Osteocyte (in vitro differentiated cells): Measurements from ENCODE around the gene DNMBP. TPM values are rescaled to one million over a fixed set of nuclear protein-coding genes. Genes with fewer than 3 reads are reported as not detected.

ENCODE experiments used
- DNase-seq: peaks from one replicate; pipeline ENCODE4 v3.0.0; 2021; ENCODE audit warnings: mixed read lengths; ENCODE audit not compliant: unreplicated experiment; ENCODE audit errors: extremely low spot score
- H3K27ac Mint-ChIP-seq: one replicate; pipeline ENCODE4 v1.8.0; 2021; ENCODE audit warnings: mild to moderate bottlenecking, mixed read lengths; ENCODE audit not compliant: unreplicated experiment
- H3K27me3 Mint-ChIP-seq: one replicate; pipeline ENCODE4 v1.8.0; 2021; ENCODE audit warnings: mixed read lengths; ENCODE audit not compliant: unreplicated experiment
- H3K36me3 Mint-ChIP-seq: one replicate; pipeline ENCODE4 v1.8.0; 2021; ENCODE audit warnings: mixed read lengths; ENCODE audit not compliant: unreplicated experiment
- H3K4me1 Mint-ChIP-seq: one replicate; pipeline ENCODE4 v1.8.0; 2021; ENCODE audit warnings: mixed read lengths; ENCODE audit not compliant: unreplicated experiment
- H3K4me3 Mint-ChIP-seq: one replicate; pipeline ENCODE4 v1.8.0; 2021; ENCODE audit warnings: mild to moderate bottlenecking, moderate library complexity, mixed read lengths; ENCODE audit not compliant: unreplicated experiment
- H3K9me3 Mint-ChIP-seq: one replicate; pipeline ENCODE4 v1.8.0; 2021; ENCODE audit warnings: mixed read lengths; ENCODE audit not compliant: unreplicated experiment
- total RNA-seq: library from RNA; stranded (reverse); gene quantifications from 2 replicates; pipeline ENCODE4 v1.2.1, GENCODE V29; 2021
- TF ChIP-seq, protein P1 (sequence below): fragments of 200-600 bp; sonication (generic); IDR thresholded peaks from 2 replicates; pipeline ENCODE4 v1.5.0; 2021; ENCODE audit warnings: antibody characterized with exemption, mild to moderate bottlenecking, moderate library complexity

Gene DNMBP
- total RNA-seq, 1 donor from 2014 or later = 16.2 TPM

DNA sequence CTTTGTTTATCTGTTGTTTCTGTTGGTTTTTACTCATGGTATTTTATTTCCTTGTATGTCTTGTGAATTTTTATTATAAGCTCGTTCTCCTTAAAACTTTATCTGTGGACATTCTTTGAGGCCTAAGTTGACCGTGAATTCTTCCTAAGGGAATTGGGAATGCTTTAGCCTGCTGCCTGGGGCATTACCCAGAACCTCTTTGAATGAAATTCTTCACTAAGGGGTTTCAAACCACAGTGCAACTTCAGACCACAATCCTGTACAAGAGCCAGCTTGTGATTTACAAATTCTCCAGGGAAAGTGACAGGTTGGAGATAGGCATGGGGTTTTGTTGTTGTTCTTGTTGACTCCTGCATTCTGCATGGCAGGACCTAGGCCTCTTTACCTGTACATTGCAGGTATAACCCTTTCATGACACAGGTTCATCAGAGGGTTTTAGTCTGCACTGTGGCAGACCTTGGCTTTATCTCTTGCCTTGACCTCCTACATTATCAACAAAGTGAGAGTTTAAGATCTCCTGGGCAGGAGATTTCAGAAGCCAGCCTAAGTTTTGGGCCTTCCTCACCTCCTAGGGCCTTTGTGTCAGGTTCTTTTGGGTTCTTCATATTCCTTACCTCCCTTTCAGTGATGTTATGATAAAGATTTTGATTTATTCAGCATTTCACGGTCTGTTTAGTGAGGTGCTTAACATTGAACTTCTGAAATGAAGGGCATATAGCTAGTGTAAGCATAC, 157.1 kb downstream of the DNMBP start:
- no peaks in the 10 kb centered on the region for H3K36me3 Mint-ChIP-seq
- peaks cover 4% of the 10 kb centered on the region for H3K4me1 Mint-ChIP-seq
- no peak for DNase-seq
- TF ChIP-seq, protein P1, sequence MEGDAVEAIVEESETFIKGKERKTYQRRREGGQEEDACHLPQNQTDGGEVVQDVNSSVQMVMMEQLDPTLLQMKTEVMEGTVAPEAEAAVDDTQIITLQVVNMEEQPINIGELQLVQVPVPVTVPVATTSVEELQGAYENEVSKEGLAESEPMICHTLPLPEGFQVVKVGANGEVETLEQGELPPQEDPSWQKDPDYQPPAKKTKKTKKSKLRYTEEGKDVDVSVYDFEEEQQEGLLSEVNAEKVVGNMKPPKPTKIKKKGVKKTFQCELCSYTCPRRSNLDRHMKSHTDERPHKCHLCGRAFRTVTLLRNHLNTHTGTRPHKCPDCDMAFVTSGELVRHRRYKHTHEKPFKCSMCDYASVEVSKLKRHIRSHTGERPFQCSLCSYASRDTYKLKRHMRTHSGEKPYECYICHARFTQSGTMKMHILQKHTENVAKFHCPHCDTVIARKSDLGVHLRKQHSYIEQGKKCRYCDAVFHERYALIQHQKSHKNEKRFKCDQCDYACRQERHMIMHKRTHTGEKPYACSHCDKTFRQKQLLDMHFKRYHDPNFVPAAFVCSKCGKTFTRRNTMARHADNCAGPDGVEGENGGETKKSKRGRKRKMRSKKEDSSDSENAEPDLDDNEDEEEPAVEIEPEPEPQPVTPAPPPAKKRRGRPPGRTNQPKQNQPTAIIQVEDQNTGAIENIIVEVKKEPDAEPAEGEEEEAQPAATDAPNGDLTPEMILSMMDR = no peak
- H3K9me3 Mint-ChIP-seq = no peaks in the 10 kb centered on the region
- H3K27ac Mint-ChIP-seq = no peak overlapping the region
- H3K4me3 Mint-ChIP-seq = no peak overlapping the region
- H3K27me3 Mint-ChIP-seq = peaks cover under 1% of the 10 kb centered on the region

DNA sequence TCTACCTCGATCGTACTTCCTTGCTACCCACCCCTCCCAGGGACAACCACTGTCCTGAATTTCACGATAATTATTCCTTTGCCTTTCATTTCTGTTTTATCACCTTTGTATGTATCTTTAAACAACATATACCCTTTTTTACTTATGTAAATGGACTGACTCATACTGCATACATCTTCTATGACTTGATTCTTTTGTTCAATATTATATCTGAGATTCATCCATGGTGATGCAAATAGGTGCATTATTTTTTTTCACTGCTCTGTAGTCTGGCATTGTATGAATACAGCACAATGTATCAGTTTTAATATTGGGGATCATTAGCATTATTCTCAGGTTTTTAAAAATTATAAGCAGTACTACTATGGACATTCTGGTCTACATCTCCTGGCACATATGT, 157.9 kb downstream of the DNMBP start:
- Mint-ChIP-seq H3K27ac (no peak overlapping the region), H3K27me3 (no peaks in the 10 kb centered on the region), H3K4me3 (no peak overlapping the region), H3K9me3 (no peaks in the 10 kb centered on the region), H3K4me1 (peaks cover 4% of the 10 kb centered on the region), H3K36me3 (no peaks in the 10 kb centered on the region)
- TF ChIP-seq, protein P1 = no peak
- DNase-seq = no peak

DNA sequence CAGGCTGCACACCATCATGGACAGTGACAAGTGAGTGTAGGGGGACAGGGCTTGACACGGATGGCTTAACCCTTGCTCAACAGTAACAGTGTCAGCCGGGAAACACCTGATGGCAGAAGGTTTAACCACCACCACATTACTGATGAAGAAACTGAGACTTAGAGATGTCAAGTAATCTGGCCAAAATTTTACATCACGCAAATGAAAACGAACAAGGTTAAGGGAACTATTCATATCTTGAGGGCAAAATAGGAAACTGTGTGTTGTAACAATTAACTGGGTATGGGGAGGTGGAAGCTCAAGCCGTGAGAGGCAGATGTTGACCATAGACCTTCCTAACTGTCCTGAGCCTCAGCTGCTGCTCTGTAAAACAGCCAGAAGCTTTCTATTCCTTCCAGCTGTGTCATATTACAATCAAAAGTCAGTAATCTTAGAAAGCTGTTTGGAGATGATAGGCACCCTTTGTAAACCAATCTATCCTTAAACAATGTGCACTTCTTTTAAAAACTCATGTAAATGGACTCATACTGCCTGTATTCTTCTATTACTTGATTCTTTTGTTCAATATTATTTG, 158.9 kb downstream of the DNMBP start:
- Mint-ChIP-seq H3K9me3 (no peaks in the 10 kb centered on the region), H3K4me1 (peaks cover 10% of the 10 kb centered on the region), H3K27ac (no peak overlapping the region), H3K4me3 (no peak overlapping the region), H3K36me3 (no peaks in the 10 kb centered on the region), H3K27me3 (no peaks in the 10 kb centered on the region)
- TF ChIP-seq, protein P1 = no peak
- DNase-seq = no peak

DNA sequence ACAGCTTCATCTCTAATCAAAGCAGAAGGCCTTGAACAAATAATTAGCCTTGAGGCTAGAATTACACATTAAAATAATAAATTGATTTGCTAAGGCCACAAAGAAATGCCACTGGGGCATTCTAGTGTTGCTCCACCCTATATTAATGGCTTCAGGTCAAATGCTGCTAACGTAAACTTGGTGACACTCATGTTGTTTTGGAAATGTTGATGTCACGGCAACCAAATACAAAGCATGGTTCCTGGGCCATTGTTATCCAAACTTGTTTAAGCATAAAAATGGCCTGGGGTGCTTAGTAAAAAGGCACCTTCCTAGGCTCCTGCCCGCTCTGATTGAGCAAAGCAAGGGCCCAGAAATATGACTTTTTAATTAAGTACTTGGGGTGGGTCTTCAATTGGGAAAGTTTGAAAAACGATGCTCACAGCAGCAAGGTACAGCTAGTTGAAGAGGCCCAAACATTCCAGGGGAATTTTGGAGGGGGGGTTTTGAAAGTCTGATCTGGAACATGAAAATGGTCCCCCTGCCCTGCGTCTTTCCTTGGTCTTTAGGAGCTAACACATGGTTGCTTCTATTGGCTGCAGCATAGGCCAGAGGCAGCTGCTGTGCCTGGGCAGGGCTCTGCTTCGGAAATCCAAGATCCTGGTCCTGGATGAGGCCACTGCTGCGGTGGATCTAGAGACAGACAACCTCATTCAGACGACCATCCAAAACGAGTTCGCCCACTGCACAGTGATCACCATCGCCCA, 159.6 kb downstream of the DNMBP start:
- H3K4me1 Mint-ChIP-seq = peaks cover 13% of the 10 kb centered on the region
- no peak overlapping the region for H3K27ac Mint-ChIP-seq
- no peak for DNase-seq
- H3K27me3 Mint-ChIP-seq = no peaks in the 10 kb centered on the region
- no peaks in the 10 kb centered on the region for H3K36me3 Mint-ChIP-seq
- TF ChIP-seq, protein P1 = no peak
- no peak overlapping the region for H3K4me3 Mint-ChIP-seq
- H3K9me3 Mint-ChIP-seq = no peaks in the 10 kb centered on the region

DNA sequence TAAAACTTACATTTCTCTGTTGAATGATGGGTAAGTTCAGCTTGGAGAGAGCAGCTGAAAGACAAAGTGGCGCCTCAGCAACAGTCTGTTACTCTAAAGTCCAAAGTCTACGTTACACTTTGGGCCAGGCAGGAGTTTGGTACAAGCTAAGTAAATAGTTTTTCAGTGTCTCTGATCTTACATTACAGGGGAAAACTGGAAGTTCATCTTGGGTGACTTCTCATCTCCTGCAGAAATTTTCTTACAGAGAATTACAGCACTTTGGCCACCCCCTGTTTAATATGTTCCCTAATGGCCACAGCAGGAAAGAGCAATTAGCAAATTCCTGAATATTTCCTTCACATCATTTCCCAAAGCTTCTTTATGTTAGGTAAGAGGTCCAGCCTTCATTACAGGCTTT, 160.2 kb downstream of the DNMBP start:
- TF ChIP-seq, protein P1 = no peak
- Mint-ChIP-seq H3K4me1 (peaks cover 13% of the 10 kb centered on the region), H3K27ac (no peak overlapping the region), H3K9me3 (no peaks in the 10 kb centered on the region), H3K4me3 (no peak overlapping the region), H3K27me3 (no peaks in the 10 kb centered on the region), H3K36me3 (no peaks in the 10 kb centered on the region)
- DNase-seq = no peak
